ENCODE measurements around the gene PODXL2. TPM values are rescaled to one million over a fixed set of nuclear protein-coding genes. Genes with fewer than 3 reads are reported as not detected.
"Not testable (repeated sequence)": the region's sequence is repeated elsewhere in the genome, so short reads cannot be mapped to it uniquely, and the experiment has no call there.

PODXL2 gene
- total RNA-seq, 1 donor from 2014 or later, result 25.7 TPM

DNA sequence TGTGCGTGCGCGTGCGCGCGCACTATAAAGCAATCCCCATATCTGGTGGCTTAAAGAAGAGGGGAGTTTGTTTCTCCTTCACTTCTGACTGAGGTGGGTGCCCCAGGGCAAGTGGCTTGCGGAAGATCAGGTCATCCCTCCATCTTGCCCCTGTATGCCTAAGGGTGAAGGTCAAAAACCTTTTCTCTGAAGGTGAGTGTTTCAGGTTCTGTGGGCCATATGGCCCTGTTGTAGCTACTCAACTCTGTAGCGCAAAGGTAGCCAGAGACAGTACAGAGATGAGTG lies 49.3 kb downstream of the PODXL2 start:
- no peak overlapping the region for H3K4me3 Mint-ChIP-seq (ENCODE audit: low read depth)
- H3K9me3 Mint-ChIP-seq (ENCODE audit: low read depth), result no peaks in the 10 kb centered on the region

DNA sequence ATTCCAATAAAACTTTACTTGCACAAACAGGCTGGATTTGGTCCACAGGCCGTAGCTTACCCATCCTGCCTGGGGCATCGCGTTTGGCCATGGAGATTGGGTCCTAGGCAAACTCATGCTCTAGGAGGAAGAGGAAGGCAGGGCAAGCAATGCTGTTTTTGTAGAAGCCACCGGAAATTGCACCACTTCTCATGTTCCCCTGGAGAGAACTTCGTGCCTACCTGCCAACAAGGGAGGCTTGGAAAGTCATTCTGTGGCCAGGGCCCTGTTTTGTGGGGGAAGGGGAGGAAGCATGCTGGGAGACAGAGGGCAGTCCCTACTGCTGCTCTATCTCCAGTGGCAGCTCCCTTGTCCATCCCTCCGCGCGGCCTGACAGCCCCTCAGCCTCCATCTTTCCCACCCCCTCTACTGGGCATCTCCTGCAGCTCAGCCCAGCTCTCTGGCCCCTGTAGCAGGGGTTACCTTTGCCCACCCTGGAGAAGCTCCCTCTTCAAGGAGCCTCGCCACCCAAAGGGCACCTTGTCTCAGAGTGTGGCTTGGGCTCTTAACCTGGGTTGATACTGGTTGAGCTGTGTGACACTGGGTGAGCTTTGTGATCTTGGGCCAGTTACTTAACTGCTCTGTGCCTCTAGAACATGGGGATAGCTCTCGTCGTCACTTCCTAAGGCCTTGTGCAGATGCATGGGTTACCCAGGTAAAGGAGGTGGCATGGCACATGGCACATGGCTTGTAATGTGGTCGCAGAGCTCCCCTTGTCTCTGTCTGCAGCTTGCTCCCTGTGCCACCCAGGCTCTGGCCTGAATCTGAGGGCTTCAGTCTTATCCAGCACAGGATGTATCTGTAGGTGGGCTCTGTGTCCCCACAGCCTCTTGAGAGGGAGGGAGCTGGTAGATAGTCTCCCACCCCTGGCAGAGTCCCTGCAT lies 49.9 kb downstream of the PODXL2 start:
- DNase-seq (ENCODE audit: low spot score, unreplicated experiment), result no peak
- H3K4me1 Mint-ChIP-seq (ENCODE audit: low read depth), result no peaks in the 10 kb centered on the region
- no peaks in the 10 kb centered on the region for H3K9me3 Mint-ChIP-seq (ENCODE audit: low read depth)
- TF ChIP-seq, protein P1, sequence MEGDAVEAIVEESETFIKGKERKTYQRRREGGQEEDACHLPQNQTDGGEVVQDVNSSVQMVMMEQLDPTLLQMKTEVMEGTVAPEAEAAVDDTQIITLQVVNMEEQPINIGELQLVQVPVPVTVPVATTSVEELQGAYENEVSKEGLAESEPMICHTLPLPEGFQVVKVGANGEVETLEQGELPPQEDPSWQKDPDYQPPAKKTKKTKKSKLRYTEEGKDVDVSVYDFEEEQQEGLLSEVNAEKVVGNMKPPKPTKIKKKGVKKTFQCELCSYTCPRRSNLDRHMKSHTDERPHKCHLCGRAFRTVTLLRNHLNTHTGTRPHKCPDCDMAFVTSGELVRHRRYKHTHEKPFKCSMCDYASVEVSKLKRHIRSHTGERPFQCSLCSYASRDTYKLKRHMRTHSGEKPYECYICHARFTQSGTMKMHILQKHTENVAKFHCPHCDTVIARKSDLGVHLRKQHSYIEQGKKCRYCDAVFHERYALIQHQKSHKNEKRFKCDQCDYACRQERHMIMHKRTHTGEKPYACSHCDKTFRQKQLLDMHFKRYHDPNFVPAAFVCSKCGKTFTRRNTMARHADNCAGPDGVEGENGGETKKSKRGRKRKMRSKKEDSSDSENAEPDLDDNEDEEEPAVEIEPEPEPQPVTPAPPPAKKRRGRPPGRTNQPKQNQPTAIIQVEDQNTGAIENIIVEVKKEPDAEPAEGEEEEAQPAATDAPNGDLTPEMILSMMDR (IDR thresholded peaks at IDR 0.05; ENCODE audit: unreplicated experiment), result no peak
- H3K27ac Mint-ChIP-seq, result peak overlapping the region; percentile 24
- H3K4me3 Mint-ChIP-seq (ENCODE audit: low read depth), result no peak overlapping the region
- no peaks in the 10 kb centered on the region for H3K36me3 Mint-ChIP-seq (ENCODE audit: insufficient read depth)
- H3K27me3 Mint-ChIP-seq, result peaks cover 10% of the 10 kb centered on the region

More for the DNA sequence above, 49.3 kb downstream of the PODXL2 start:
- peaks cover 1% of the 10 kb centered on the region for H3K4me1 Mint-ChIP-seq (ENCODE audit: low read depth)
- TF ChIP-seq, protein P1 (IDR thresholded peaks at IDR 0.05; ENCODE audit: unreplicated experiment), result no peak
- no peaks in the 10 kb centered on the region for H3K36me3 Mint-ChIP-seq (ENCODE audit: insufficient read depth)
- no peak overlapping the region for H3K27ac Mint-ChIP-seq
- peaks cover 15% of the 10 kb centered on the region for H3K27me3 Mint-ChIP-seq
- DNase-seq (ENCODE audit: low spot score, unreplicated experiment), result no peak

DNA sequence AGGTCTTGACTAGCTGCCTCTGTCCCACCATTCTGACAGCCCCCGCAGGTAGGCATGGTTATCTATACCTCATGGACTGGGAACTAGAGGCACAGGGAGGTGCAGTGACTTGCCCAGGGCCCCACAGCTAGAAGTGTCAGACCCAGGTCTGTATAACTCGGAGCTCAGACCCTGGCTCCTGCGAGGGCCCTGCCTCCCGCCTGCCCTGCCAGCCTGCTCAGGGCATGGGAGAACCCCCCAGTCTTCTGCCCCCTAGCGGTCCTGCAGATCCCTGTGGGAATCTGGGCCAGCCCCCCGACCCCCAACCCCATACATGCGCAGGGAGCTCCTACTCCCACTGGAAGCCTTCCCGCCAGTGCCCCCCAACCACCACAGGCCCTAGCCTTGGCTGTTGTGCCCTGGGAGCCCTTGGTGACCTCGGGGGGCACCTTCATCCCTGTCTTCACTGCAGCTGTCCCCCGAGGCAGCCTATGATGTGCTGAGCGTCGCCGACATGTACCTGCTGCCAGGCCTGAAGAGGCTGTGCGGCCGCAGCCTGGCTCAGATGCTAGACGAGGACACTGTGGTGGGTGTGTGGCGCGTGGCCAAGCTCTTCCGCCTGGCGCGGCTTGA lies 50.7 kb downstream of the PODXL2 start:
- Mint-ChIP-seq H3K27ac (no peak overlapping the region), H3K4me1 (ENCODE audit: low read depth) (no peaks in the 10 kb centered on the region), H3K4me3 (ENCODE audit: low read depth) (no peak overlapping the region), H3K36me3 (ENCODE audit: insufficient read depth) (no peaks in the 10 kb centered on the region), H3K27me3 (peaks cover 6% of the 10 kb centered on the region), H3K9me3 (ENCODE audit: low read depth) (no peaks in the 10 kb centered on the region)
- no peak for DNase-seq (ENCODE audit: low spot score, unreplicated experiment)
- TF ChIP-seq, protein P1 (IDR thresholded peaks at IDR 0.05; ENCODE audit: unreplicated experiment), result peak; percentile 21

DNA sequence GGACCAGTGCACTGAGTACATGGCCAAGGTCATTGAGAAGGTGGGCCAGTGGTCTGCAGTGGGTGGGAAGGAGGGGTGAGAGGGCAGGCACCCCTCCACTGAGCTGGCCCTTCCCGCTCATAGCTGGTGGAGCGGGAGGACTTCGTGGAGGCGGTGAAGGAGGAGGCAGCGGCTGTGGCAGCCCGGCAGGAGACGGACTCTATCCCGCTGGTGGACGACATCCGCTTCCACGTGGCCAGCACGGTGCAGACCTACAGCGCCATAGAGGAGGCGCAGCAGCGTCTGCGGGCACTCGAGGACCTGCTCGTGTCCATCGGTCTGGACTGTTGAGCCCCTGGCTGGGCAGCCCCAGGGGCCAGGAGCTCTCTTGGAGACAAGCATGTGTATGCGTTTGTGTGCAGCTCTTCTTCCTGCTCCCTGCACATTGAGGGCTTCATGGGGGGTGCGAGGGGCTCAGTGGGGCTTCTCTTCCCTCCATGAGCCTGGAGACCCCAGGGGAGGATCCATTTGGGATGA lies 51.2 kb downstream of the PODXL2 start:
- Mint-ChIP-seq H3K36me3 (ENCODE audit: insufficient read depth) (no peaks in the 10 kb centered on the region), H3K9me3 (ENCODE audit: low read depth) (no peaks in the 10 kb centered on the region), H3K4me3 (ENCODE audit: low read depth) (no peak overlapping the region), H3K27ac (no peak overlapping the region), H3K4me1 (ENCODE audit: low read depth) (no peaks in the 10 kb centered on the region), H3K27me3 (peaks cover 3% of the 10 kb centered on the region)
- DNase-seq (ENCODE audit: low spot score, unreplicated experiment), result no peak
- TF ChIP-seq, protein P1 (IDR thresholded peaks at IDR 0.05; ENCODE audit: unreplicated experiment), result no peak

DNA sequence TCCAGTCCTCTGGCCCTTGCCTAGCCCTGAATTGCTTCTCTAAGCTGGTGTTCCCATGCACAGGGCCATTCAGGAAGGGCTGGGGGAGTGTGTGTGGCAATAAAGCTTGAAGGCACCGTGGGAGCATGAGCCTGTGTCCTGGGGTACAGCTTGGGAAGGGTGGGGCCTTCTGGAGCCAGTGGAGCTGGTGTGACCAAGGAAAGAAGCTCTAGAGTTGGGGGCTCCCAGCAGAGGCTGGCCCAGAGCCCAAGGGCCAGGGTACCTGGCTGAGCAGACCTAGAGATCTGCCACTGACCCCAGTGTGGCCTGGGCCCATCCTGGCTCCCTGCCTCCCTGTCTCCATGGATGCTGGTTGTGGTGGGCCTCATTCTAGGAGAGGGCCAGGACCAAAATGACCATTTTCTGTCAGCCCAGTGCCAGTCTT lies 51.8 kb downstream of the PODXL2 start:
- no peaks in the 10 kb centered on the region for H3K9me3 Mint-ChIP-seq (ENCODE audit: low read depth)
- DNase-seq (ENCODE audit: low spot score, unreplicated experiment), result no peak
- TF ChIP-seq, protein P1 (IDR thresholded peaks at IDR 0.05; ENCODE audit: unreplicated experiment), result no peak

DNA sequence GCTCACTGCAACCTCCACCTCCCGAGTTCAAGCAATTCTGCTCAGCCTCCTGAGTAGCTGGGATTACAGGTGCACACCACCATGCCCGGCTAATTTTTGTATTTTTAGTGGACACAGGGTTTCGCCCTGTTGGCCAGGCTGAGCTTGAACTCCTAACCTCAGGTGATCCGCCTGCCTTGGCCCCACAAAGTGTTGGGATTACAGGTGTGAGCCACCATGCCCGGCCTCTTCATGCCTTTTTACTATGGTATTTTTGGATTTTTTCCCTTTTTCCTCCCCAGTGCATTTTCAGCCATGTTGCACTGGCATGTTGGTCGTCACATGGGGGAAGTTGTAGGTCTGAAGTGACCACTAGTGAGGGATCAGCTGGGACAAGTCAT lies 53.2 kb downstream of the PODXL2 start:
- H3K4me3 Mint-ChIP-seq (ENCODE audit: low read depth); H3K4me1 Mint-ChIP-seq (ENCODE audit: low read depth); H3K9me3 Mint-ChIP-seq (ENCODE audit: low read depth); H3K36me3 Mint-ChIP-seq (ENCODE audit: insufficient read depth); DNase-seq (ENCODE audit: low spot score, unreplicated experiment); H3K27me3 Mint-ChIP-seq: not testable (repeated sequence)
- peak overlapping the region; percentile 80 for H3K27ac Mint-ChIP-seq

More for the DNA sequence above, 51.8 kb downstream of the PODXL2 start:
- peaks cover 3% of the 10 kb centered on the region for H3K27me3 Mint-ChIP-seq
- H3K27ac Mint-ChIP-seq, result no peak overlapping the region
- H3K4me3 Mint-ChIP-seq (ENCODE audit: low read depth), result no peak overlapping the region
- H3K36me3 Mint-ChIP-seq (ENCODE audit: insufficient read depth), result no peaks in the 10 kb centered on the region
- no peaks in the 10 kb centered on the region for H3K4me1 Mint-ChIP-seq (ENCODE audit: low read depth)

Data from progenitor cell of endocrine pancreas (in vitro differentiated cells).